NCI-H510A (cell line): Measurements from ENCODE around the gene MROH8.
"Not testable (repeated sequence)": the region's sequence is repeated elsewhere in the genome, so short reads cannot be mapped to it uniquely, and the experiment has no call there.

Experiments used
- DNase-seq: peaks from one replicate; lab custom pipeline; 2025; lab: John Stamatoyannopoulos, UW

The MROH8 gene

GRCh38 chr20:37090407-37090806, 88.9 kb downstream of the MROH8 start:
- DNase-seq: no peak

GRCh38 chr20:37081717-37082289, 97.5 kb downstream of the MROH8 start:
- no peak for DNase-seq

GRCh38 chr20:37077009-37077408, 102.3 kb downstream of the MROH8 start:
- DNase-seq: no peak

GRCh38 chr20:37075932-37076685, 103.2 kb downstream of the MROH8 start:
- DNase-seq: no peak

GRCh38 chr20:37072293-37073196, 106.8 kb downstream of the MROH8 start:
- no peak for DNase-seq

GRCh38 chr20:37071481-37071911, 107.9 kb downstream of the MROH8 start:
- no peak for DNase-seq

GRCh38 chr20:37069563-37069962, 109.8 kb downstream of the MROH8 start:
- not testable (repeated sequence) for DNase-seq

- no peak for DNase-seq
Measured at GRCh38 chr20:37066168-37066567, 113.2 kb downstream of the MROH8 start.

GRCh38 chr20:37055276-37055675, 124.1 kb downstream of the MROH8 start:
- DNase-seq: no peak

GRCh38 chr20:37053230-37053950, 126.0 kb downstream of the MROH8 start:
- no peak for DNase-seq
